D341Med (cell line): ENCODE measurements around the gene FMO5.
"Not testable (repeated sequence)": the region's sequence is repeated elsewhere in the genome, so short reads cannot be mapped to it uniquely, and the experiment has no call there.

ENCODE experiments used
- DNase-seq: peaks from one replicate; pipeline ENCODE4 v3.0.0; 2012; ENCODE audit warnings: low spot score

Gene FMO5

DNA sequence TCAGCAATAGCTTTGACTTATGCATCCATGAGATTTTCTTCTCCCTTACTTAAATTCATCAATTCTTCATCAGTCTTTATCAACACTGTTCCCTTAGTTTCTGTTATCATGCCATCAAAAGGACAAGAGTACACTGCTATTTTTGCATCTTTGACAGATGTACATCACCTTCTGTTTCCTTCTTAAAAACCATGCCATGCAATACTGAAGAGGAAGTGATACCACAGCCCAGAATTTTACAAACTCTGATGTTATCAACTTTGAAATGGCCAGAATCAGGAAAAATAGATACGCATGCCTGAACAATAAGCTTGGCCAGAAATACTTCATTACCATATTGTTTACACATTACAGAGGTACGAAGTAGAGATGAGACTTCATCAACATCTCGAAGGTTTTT, 21.1 kb downstream of the FMO5 start:
- DNase-seq: no peak

DNA sequence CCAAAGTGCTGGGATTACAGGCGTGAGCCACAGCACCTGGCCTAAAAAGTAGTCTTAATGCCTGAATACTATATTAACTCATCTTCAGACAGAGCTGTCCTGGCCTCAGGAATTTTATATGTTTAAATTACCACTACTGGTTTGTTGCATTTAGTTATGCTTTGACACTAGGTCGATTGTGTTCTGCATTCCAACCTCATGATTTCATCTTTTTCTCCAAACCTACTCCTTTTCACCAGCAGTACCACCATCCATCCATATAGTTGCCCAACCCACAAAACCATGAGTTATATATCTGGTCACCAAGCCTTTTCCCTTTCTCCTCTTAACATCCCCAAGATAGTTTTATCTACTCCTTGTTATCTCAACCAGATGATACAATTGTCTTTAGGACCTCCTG, 22.6 kb downstream of the FMO5 start:
- DNase-seq: no peak

GRCh38 chr1:147201786-147202185, 23.4 kb downstream of the FMO5 start:
- DNase-seq: no peak

GRCh38 chr1:147201276-147201675, 23.9 kb downstream of the FMO5 start:
- no peak for DNase-seq

GRCh38 chr1:147197324-147197723, 27.8 kb downstream of the FMO5 start:
- not testable (repeated sequence) for DNase-seq

- DNase-seq: no peak
These were observed 35.6 kb downstream of the FMO5 start for GRCh38 chr1:147189514-147189913.

DNA sequence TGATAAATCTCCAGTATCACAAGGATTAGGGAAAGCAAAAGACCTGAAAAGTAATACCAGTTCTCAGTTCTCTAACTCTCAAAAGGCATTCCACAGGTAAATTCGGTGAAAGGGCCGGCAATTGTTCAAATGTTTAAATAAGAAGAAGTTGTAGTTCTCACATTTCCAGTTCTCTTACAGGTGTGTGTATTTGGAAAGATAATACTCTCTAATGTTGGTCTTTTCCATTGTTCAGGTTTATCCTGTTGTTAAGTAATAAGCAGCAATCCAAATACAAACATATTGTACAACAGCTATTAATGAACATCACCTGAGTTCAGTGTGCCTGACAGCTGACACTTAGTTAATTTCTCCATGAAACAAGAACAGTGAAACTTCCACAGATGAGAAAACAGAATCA, 39.7 kb downstream of the FMO5 start:
- DNase-seq: no peak

- peak; percentile 24 for DNase-seq
These were observed 47.3 kb downstream of the FMO5 start for GRCh38 chr1:147177611-147178380.

DNA sequence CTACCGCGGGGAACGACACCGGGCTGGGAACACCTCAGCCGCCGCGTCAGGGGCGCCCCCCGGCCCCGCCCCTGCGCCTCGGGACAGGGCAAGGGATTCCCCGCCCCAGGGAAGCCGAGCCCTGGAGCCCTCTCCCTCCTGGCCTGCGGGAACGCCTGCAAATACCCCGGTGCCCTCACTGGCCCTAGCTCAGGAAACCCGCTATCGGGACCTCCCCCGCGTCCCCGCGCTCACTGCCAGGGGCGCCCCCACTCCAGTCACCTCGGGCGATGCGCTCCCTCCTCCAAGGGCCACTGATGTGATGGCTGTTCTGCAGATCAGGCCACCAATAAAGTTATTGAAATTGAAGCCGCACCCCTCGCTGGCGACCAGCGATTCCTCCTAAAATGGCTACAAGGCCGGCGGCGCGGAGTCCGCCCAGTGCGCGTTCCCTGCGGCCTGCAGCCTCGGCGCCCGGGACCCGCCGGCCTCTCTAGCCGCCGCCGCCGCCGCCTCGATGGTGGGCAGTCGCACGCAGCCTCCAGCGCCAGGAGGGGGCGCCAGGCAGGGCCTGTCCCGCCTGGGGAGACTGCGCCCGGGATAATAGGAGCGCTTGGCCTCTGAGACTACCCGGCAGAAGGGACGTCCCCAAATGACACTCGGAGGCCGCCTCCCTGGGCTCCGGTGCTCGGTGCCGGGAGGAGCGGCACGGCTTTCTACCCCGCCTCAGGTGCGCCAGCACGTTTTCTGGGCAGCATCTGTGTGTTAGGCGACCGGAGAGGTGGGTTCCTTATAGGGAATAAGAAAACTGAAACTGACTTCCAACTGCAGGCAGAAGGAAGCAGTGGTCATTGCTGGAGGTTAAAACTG, 52.7 kb downstream of the FMO5 start, which contains the start of gene PRKAB2:
PRKAB2 (minus strand) TSS at position 303 of the 849 bp plus-strand sequence. CDS start 326 bp downstream, outside the sequence.
- DNase-seq: peak; percentile 98

DNA sequence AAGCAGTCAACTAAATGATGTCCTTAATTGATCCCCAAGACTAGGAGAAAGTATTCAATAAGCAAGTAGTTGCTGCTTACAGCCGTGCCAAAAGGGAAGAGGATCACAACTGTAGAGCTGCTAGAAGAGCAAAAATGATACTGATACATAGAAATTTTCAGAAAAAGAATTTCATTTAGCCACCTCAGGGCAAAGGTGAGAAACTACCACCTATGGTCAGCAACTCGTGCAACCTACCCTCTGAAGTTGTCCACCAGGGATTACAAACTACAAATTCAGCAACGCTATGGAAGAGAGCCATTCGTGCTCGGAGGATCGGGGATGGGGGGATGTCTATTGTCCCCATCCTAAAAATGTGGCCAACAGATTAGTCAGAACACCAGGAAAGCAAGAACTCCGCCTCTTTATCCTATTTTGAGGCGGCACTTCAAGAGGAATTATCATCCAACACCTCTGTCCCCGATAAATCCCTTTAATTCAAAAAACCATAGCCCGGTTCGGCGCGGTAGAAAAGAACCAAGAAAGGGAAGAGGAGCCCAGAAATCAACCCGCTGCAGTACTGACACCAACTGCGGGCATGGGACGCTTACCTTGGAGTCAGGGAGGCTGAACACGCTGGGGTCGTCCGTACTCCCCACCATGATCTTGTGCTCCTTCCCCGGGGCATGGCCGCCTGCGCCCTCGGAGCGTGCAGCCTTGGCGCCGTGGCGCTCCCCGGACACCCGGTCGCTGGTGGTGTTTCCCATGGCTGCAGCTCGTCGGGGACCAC, 53.6 kb downstream of the FMO5 start:
- DNase-seq: peak; percentile 52

DNA sequence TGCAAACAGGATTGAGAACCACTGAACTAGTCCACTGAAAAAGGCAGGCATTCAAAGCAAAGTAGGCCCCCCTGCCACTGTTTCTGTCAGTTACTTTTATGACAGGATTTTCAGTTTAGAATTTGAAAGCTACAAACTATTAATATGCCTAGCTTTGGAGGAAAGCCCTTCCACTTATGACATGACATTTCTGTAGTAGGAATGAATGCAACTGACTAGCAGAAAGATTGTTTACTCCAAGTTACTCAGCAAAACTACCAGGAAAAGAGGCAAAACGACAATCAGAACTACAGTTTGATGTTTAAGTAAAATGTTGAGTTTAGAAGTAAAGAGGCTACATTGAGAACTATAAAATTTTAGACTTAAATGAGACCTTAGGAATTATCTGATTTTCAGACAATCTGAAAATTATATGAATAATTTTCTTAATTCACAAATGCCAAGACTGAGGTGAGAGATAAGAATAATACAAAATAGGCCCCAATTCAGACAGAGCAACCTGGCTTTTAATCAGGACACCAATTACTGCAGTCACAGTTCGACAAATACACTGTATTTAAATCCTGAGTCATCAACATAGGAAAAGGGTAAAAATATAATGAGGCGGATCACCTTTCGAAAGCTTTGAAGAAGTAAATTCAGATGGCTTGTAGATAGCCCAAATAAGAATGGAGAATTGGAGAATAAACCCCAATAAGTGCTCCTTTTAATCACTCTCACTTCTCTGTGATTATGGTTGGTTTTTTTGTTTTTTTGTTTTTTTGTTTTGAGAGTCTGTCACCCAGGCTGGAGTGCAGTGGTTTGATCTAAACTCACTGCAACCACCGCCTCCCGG, 55.1 kb downstream of the FMO5 start:
- DNase-seq: no peak

DNA sequence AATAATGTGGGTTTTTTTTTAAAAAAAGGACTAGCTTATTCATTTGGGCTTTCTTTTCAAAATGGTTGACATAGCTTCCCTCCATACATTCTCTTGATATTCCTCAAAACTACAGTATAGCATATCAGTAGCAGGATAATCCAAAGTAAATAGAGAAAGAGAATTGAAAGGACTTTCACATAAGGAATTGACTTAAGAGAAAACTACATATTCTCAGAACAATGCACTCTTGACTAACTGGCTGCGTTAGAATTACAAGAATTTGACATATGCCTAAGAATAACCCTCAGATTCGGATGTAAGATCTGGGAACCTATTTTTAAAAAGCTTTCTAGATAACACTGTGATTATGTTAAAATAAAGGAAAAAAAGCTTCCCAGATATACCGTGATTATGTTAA, 56.0 kb downstream of the FMO5 start:
- no peak for DNase-seq

GRCh38 chr1:147168626-147169058, 56.5 kb downstream of the FMO5 start:
- no peak for DNase-seq

DNA sequence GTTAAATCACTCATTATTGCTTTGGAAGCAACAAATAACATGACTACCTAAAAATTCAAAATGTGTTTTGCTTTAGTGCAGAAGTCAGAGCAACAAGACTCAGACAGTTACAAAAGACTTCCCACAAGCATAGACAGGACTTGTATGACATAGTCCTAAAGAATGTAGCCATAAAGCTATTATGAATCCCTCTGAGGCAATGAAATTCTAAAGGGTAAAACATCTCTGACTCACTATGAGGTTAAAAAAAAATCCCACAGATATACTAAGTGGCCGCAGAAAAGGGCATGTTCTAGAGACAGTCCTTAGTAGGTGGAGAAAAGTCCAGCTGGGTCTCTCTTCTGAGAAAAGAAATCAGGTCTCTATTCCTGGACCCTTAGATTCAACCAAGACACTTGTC, 57.8 kb downstream of the FMO5 start:
- DNase-seq: no peak

DNA sequence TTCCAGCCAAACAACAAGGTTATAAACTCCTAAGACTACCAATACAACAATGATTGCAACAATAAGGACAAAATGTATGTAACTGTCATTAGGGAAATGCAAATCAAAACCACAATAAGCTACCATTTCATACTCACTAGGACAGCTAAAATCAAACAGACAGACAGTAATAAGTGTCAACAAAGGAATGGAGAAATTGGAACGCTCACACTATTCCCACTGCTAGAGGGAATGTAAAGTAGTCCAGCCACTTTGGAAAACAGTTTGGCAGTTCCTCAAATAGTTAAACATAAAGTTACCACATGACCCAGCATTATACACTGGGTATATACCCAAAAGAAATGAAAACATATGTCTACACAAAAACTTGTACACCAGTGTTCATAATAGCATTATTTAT, 62.1 kb downstream of the FMO5 start:
- DNase-seq: no peak

DNA sequence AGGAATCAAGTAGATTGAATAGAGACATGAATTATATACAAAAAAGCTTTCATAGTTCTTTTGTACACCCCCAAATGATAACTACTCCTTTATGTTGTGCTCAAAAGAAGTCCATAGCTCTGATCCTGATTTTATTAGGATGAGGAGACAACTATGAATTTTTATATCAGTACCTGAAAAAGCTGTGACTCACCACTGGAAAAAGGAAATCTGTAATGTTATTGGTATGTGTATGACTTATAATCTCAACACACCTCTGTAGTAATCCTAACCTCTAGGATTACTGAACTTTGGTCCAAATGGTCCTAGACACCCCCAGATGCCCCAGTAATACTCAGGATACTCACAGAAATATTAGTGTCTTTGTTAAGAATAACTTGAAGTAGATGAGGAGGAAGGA, 63.0 kb downstream of the FMO5 start:
- DNase-seq: no peak

GRCh38 chr1:147157116-147157515, 68.0 kb downstream of the FMO5 start:
- DNase-seq: not testable (repeated sequence)

GRCh38 chr1:147156642-147157041, 68.5 kb downstream of the FMO5 start:
- no peak for DNase-seq

DNA sequence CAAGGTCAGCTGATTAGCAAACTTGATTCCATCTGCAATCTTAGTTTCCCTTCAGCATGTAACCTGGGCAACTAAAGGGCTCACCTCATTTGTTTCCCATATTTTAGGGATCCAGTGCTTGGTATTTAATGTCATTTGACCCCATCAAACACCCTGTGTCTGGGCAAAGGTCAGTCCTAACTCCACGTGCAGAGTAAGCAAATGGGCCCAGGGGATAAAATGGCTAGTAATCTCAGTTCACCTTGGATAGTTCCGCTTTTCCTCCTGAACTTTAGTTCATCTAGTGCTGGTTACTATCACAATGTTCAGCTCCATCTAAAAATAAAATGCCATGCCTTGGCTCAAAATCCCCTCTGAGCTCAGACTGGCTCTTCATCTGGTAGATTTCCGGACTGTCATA, 72.4 kb downstream of the FMO5 start:
- no peak for DNase-seq

DNA sequence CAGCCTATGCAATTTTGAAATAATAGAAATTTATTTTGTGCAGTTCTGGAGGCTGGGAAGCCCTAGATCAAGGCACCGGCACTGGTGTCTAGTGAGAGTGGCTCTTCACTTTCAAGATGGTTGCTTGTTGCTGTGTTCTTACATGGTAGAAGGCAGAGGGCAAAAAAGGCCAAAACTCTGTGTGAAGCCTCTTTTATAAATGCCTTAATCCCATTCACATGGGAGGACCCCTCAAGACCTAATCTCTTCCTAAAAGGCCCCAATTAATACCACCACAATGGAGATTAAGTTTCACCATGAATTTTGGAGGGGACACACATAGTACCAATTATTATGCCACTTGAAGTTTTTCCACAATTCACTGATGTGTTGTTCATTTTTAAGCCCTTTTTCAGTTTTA, 73.9 kb downstream of the FMO5 start:
- no peak for DNase-seq

- DNase-seq: no peak
These were observed 82.3 kb downstream of the FMO5 start for GRCh38 chr1:147142886-147143285.
